Measurements from ENCODE around the gene VPS13D. TPM values are rescaled to one million over a fixed set of nuclear protein-coding genes. Genes with fewer than 3 reads are reported as not detected.

Gene VPS13D
- total RNA-seq, 1 experiment from 2014 or later, result 31.6 TPM

DNA sequence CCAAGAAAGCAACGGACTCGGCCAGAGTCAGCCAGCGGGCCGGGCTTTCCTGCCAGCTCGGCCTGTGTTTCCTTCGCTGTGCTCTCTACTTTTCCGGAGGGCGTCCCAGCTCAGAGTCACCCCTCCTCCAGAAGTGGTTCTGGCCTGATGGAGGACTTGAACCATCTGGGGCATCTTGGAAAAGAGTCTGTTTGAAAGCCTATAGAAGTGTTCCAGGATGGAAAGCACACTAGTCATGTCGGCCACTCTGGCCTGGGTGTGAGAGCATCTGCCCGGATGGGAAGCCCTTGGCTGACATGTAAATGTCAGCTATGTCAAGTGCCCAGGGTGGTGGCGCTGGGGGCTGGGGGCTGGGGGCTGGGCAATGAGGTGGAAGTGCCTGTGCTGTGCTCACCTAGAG, 274.8 kb downstream of the VPS13D start:
- TF ChIP-seq TCF7L2 (IDR thresholded peaks at IDR 0.05; ENCODE audit: borderline replicate concordance, extremely low read depth, insufficient read depth, insufficient read length), result no peak
- TF ChIP-seq SRF (IDR thresholded peaks at IDR 0.05; ENCODE audit: low read depth), result no peak
- no peak for TF ChIP-seq EGR1 (IDR thresholded peaks at IDR 0.05; ENCODE audit: low read depth)
- TF ChIP-seq MAX (IDR thresholded peaks at IDR 0.05), result no peak
- no peak for TF ChIP-seq CTCF (IDR thresholded peaks at IDR 0.05 in 2 of 3, conservative IDR thresholded peaks at IDR 0.05 in 1 of 3; ENCODE audit: borderline replicate concordance in 1 of 3, insufficient read depth in 1 of 3, low read depth in 2 of 3, low read length in 2 of 3)
- no peak for TF ChIP-seq SP1 (IDR thresholded peaks at IDR 0.05; ENCODE audit: low read depth)
- no peak for TF ChIP-seq SIN3A (IDR thresholded peaks at IDR 0.05; ENCODE audit: low read depth)
- no peak for TF ChIP-seq POLR2A (IDR thresholded peaks at IDR 0.05; ENCODE audit: borderline replicate concordance, extremely low read depth, insufficient read depth, insufficient read length)
- BruUV-seq (replicated peaks), result no TSS peak
- Histone ChIP-seq H3K27ac (ENCODE audit: low read depth, low read length) (no peak overlapping the region), H3K36me3 (ENCODE audit: control insufficient read depth in 1 of 2, insufficient read depth in 2 of 2, low read length in 2 of 2) (no peaks in the 10 kb centered on the region), H3K27me3 (ENCODE audit: insufficient read depth, low read length) (no peaks in the 10 kb centered on the region), H3K9me3 (ENCODE audit: control insufficient read depth in 1 of 2, insufficient read depth in 1 of 2, low read depth in 1 of 2, low read length in 2 of 2) (no peaks in the 10 kb centered on the region), H4K20me1 (ENCODE audit: insufficient read depth) (no peaks in the 10 kb centered on the region), H3K4me3 (replicated peaks in 1 of 2; ENCODE audit: low read depth in 1 of 2, low read length in 2 of 2) (no peak overlapping the region), H3K4me2 (ENCODE audit: low read length) (no peak overlapping the region), H3K4me1 (ENCODE audit: control insufficient read depth in 1 of 2, insufficient read depth in 2 of 2, low read length in 2 of 2) (peaks cover 11 to 26% of the 10 kb centered on the region in 2 experiments), H3K79me2 (ENCODE audit: insufficient read depth, low read length) (no peaks in the 10 kb centered on the region), H3K9me2 (ENCODE audit: insufficient read depth) (no peaks in the 10 kb centered on the region), H3K9ac (ENCODE audit: low read length) (no peak overlapping the region), H2AFZ (ENCODE audit: low read depth, low read length, poor library complexity, severe bottlenecking) (no peak overlapping the region)
- RAD21 ChIA-PET (ENCODE audit: low non-redundant PET in 1 of 2, low total read pairs in 2 of 2, uncharacterized antibody in 2 of 2, unreplicated experiment in 2 of 2), result interaction anchor here in 1 of 2 experiments (1.3 kb wide), 1 partner anchor 115 kb away, joined by 3 read pairs; no protein-coding TSS in a partner anchor
- intact Hi-C loops (cut with micrococcal nuclease), result no loop called here
- CTCF ChIA-PET, result no interaction called here
- ATAC-seq, result no peak
- POLR2A ChIA-PET, result no interaction called here
- DNase-seq (ENCODE audit: low read depth, low spot score), result no peak

DNA sequence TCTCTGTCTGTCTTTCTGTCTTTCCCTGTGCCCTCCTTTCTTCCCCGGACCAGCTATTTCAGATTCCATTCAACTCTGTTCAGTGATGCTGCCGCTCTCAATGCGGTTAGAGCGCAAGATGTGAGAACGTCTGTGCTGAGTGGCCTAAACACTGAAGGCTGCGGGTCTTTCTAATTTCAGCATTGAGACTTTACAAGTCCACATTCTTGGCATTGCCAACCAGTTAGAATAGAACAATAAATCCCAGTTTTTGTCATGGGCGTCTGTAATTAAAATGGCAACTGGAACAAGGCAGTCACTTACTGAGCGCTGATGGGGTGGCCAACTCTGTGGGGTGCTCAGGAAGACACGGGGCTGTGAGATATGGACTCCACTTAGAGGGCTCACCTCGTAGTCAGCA, 275.4 kb downstream of the VPS13D start:
- Histone ChIP-seq H3K9ac (ENCODE audit: low read length) (no peak overlapping the region), H3K79me2 (ENCODE audit: insufficient read depth, low read length) (no peaks in the 10 kb centered on the region), H3K27ac (ENCODE audit: low read depth, low read length) (no peak overlapping the region), H4K20me1 (ENCODE audit: insufficient read depth) (no peaks in the 10 kb centered on the region), H3K9me2 (ENCODE audit: insufficient read depth) (no peaks in the 10 kb centered on the region), H3K36me3 (ENCODE audit: control insufficient read depth in 1 of 2, insufficient read depth in 2 of 2, low read length in 2 of 2) (no peaks in the 10 kb centered on the region), H3K4me3 (replicated peaks in 1 of 2; ENCODE audit: low read depth in 1 of 2, low read length in 2 of 2) (no peak overlapping the region), H3K9me3 (ENCODE audit: control insufficient read depth in 1 of 2, insufficient read depth in 1 of 2, low read depth in 1 of 2, low read length in 2 of 2) (no peaks in the 10 kb centered on the region), H2AFZ (ENCODE audit: low read depth, low read length, poor library complexity, severe bottlenecking) (no peak overlapping the region), H3K4me1 (ENCODE audit: control insufficient read depth in 1 of 2, insufficient read depth in 2 of 2, low read length in 2 of 2) (peaks cover 11 to 26% of the 10 kb centered on the region in 2 experiments), H3K27me3 (ENCODE audit: insufficient read depth, low read length) (no peaks in the 10 kb centered on the region), H3K4me2 (ENCODE audit: low read length) (no peak overlapping the region)
- BruUV-seq (replicated peaks), result no TSS peak
- RAD21 ChIA-PET (ENCODE audit: low non-redundant PET in 1 of 2, low total read pairs in 2 of 2, uncharacterized antibody in 2 of 2, unreplicated experiment in 2 of 2), result no interaction called here
- intact Hi-C loops (cut with micrococcal nuclease), result no loop called here
- no peak for ATAC-seq
- CTCF ChIA-PET, result no interaction called here
- POLR2A ChIA-PET, result no interaction called here
- no peak for DNase-seq (ENCODE audit: low read depth, low spot score)
- TF ChIP-seq CEBPB (IDR thresholded peaks at IDR 0.05; ENCODE audit: low read depth) (no peak), FOSL1 (IDR thresholded peaks at IDR 0.05; ENCODE audit: low read depth) (no peak), JUND (IDR thresholded peaks at IDR 0.05) (no peak), EGR1 (IDR thresholded peaks at IDR 0.05; ENCODE audit: low read depth) (no peak), CTCF (IDR thresholded peaks at IDR 0.05 in 2 of 3, conservative IDR thresholded peaks at IDR 0.05 in 1 of 3; ENCODE audit: borderline replicate concordance in 1 of 3, insufficient read depth in 1 of 3, low read depth in 2 of 3, low read length in 2 of 3) (no peak), ELF1 (IDR thresholded peaks at IDR 0.05; ENCODE audit: borderline replicate concordance, low read depth) (no peak), TCF7L2 (IDR thresholded peaks at IDR 0.05; ENCODE audit: borderline replicate concordance, extremely low read depth, insufficient read depth, insufficient read length) (no peak), SP1 (IDR thresholded peaks at IDR 0.05; ENCODE audit: low read depth) (no peak), EZH2phosphoT487 (IDR thresholded peaks at IDR 0.05; ENCODE audit: borderline replicate concordance) (no peak)
- TF ChIP-seq, protein P1, sequence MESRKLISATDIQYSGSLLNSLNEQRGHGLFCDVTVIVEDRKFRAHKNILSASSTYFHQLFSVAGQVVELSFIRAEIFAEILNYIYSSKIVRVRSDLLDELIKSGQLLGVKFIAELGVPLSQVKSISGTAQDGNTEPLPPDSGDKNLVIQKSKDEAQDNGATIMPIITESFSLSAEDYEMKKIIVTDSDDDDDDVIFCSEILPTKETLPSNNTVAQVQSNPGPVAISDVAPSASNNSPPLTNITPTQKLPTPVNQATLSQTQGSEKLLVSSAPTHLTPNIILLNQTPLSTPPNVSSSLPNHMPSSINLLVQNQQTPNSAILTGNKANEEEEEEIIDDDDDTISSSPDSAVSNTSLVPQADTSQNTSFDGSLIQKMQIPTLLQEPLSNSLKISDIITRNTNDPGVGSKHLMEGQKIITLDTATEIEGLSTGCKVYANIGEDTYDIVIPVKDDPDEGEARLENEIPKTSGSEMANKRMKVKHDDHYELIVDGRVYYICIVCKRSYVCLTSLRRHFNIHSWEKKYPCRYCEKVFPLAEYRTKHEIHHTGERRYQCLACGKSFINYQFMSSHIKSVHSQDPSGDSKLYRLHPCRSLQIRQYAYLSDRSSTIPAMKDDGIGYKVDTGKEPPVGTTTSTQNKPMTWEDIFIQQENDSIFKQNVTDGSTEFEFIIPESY (IDR thresholded peaks at IDR 0.05; ENCODE audit: extremely low read depth, insufficient replicate concordance, low read length), result no peak

Data from HCT116 (cell line).